ENCODE data around the gene SCGB3A1.

Gene SCGB3A1

GRCh38 chr5:180580681-180581080 is 10.6 kb downstream of the SCGB3A1 start:
- H3K4me3 ChIP-seq (ENCODE audit: low read depth, low read length), result no peak overlapping the region
- DNase-seq (ENCODE audit: low read depth), result no peak
- in situ Hi-C loops (cut with HindIII; ENCODE audit: low sequenced_read_pairs), result loop anchor here (5.0 kb wide), 1 partner anchor 33 kb away; no protein-coding TSS in a partner anchor
- TF ChIP-seq CTCF (IDR thresholded peaks at IDR 0.05; ENCODE audit: low read depth, low read length, missing control alignments), result no peak

GRCh38 chr5:180575571-180575970 is 15.7 kb downstream of the SCGB3A1 start:
- in situ Hi-C loops (cut with HindIII; ENCODE audit: low sequenced_read_pairs), result no loop called here
- no peak for DNase-seq (ENCODE audit: low read depth)
- H3K4me3 ChIP-seq (ENCODE audit: low read depth, low read length), result no peak overlapping the region
- no peak for TF ChIP-seq CTCF (IDR thresholded peaks at IDR 0.05; ENCODE audit: low read depth, low read length, missing control alignments)

GRCh38 chr5:180568914-180569313 is 22.4 kb downstream of the SCGB3A1 start:
- DNase-seq (ENCODE audit: low read depth), result no peak
- no peak overlapping the region for H3K4me3 ChIP-seq (ENCODE audit: low read depth, low read length)
- TF ChIP-seq CTCF (IDR thresholded peaks at IDR 0.05; ENCODE audit: low read depth, low read length, missing control alignments), result no peak
- in situ Hi-C loops (cut with HindIII; ENCODE audit: low sequenced_read_pairs), result no loop called here

GRCh38 chr5:180563994-180564393 is 27.3 kb downstream of the SCGB3A1 start:
- H3K4me3 ChIP-seq (ENCODE audit: low read depth, low read length), result no peak overlapping the region
- in situ Hi-C loops (cut with HindIII; ENCODE audit: low sequenced_read_pairs), result no loop called here
- DNase-seq (ENCODE audit: low read depth), result no peak
- no peak for TF ChIP-seq CTCF (IDR thresholded peaks at IDR 0.05; ENCODE audit: low read depth, low read length, missing control alignments)

- no peak for DNase-seq (ENCODE audit: low read depth)
- in situ Hi-C loops (cut with HindIII; ENCODE audit: low sequenced_read_pairs), result no loop called here
- H3K4me3 ChIP-seq (ENCODE audit: low read depth, low read length), result no peak overlapping the region
These were observed 33.1 kb downstream of the SCGB3A1 start for GRCh38 chr5:180558232-180558631.

GRCh38 chr5:180557217-180557809 is 34.0 kb downstream of the SCGB3A1 start:
- in situ Hi-C loops (cut with HindIII; ENCODE audit: low sequenced_read_pairs), result no loop called here
- no peak overlapping the region for H3K4me3 ChIP-seq (ENCODE audit: low read depth, low read length)
- TF ChIP-seq CTCF (IDR thresholded peaks at IDR 0.05; ENCODE audit: low read depth, low read length, missing control alignments), result no peak
- no peak for DNase-seq (ENCODE audit: low read depth)

More at GRCh38 chr5:180558232-180558631, 33.1 kb downstream of the SCGB3A1 start:
- no peak for TF ChIP-seq CTCF (IDR thresholded peaks at IDR 0.05; ENCODE audit: low read depth, low read length, missing control alignments)

Data from astrocyte of the cerebellum (primary cell).